Occipital lobe (tissue), 2 donors: ENCODE data around the gene HSD11B2. TPM values are rescaled to one million over a fixed set of nuclear protein-coding genes. Genes with fewer than 3 reads are reported as not detected.
A peak's percentile ranks its signal among the peaks of the same experiment; 100 is the strongest.

Experiments
- DNase-seq: peaks from one replicate; lab custom pipeline; 2025; lab: John Stamatoyannopoulos, UW
- total RNA-seq: library from RNA; depleted of rRNA; stranded (reverse); fragments of >200 nt; gene quantifications from one replicate; pipeline ENCODE4 v1.2.3, GENCODE V29; 2014

The HSD11B2 gene
- total RNA-seq, 1 donor from 2014 or later = not detected

DNA sequence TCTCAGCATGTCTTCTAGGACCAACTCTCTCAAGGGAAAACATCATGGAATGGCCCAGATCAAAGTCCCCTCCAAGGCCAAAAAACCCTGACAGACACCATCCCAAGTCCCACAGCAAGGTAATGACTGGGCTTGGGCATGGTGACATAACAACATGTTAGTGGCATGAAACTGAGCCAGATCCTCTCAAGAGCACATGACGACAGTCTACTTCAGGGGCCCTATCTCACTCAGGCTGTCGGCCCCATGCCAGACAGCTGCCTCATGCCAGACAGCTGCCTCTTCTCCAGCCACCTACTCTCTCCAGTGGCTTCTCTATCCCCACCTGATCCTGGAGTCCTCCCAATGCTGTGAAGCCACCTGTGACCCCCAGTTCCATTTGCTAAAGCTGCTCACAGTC lies 18.4 kb downstream of the HSD11B2 start:
- DNase-seq = no peak

DNA sequence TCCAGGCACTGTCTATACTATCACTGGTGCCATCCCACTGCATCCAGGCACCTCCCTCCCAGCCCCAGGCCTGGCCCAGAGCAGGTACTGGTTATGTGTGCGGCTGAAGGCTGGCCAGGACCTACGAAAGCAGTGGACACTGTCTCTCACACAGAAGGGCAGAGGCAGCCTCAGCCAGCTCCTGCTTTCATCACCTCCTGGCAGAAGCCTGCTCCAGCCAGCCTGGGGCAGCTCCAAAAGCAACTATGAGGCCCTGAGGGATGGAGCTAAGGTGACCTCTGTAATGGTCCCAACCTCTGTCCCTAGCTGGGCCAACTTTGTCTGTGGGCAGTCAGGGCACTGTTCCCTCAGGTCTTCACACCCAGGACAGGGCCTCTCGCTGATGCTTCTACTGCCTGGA lies 18.8 kb downstream of the HSD11B2 start:
- DNase-seq = no peak

DNA sequence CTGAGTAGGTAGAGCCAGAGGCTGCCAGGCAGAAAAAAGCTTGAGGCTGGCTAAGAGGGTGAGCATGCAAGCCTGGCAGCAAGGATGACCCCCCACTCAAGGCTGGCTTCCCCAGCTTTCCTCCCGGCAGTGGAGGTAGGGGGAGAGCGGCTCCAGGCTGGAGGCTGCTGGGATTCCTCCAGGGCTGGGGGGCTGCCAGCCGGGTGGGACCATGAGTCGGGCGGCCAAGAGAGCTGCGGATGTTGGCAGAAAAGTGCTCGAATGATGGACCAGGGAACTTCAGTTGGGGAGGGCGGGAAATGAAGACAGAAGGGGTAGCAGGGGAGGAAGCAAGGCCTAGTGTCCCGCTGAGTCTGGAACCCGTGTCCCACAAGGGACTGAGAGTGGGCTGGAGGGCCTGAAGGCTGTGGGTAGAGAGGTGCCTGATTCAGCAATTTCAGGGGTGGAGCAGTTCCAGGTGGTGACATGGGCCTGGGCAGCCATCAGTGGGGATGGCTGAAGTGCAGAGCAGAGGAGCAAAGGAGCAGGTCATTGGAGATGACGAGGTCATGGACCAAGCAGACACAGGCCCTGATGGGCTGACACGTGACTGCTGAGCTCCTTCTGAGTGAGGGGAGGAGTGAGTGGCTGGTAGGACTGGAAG lies 20.3 kb downstream of the HSD11B2 start:
- no peak for DNase-seq

- no peak for DNase-seq
These were observed 20.9 kb downstream of the HSD11B2 start for GRCh38 chr16:67451704-67452435.

- DNase-seq = no peak
These were observed 23.2 kb downstream of the HSD11B2 start for GRCh38 chr16:67454104-67454503.

- DNase-seq = no peak
These were observed 23.9 kb downstream of the HSD11B2 start for GRCh38 chr16:67454852-67455251.

DNA sequence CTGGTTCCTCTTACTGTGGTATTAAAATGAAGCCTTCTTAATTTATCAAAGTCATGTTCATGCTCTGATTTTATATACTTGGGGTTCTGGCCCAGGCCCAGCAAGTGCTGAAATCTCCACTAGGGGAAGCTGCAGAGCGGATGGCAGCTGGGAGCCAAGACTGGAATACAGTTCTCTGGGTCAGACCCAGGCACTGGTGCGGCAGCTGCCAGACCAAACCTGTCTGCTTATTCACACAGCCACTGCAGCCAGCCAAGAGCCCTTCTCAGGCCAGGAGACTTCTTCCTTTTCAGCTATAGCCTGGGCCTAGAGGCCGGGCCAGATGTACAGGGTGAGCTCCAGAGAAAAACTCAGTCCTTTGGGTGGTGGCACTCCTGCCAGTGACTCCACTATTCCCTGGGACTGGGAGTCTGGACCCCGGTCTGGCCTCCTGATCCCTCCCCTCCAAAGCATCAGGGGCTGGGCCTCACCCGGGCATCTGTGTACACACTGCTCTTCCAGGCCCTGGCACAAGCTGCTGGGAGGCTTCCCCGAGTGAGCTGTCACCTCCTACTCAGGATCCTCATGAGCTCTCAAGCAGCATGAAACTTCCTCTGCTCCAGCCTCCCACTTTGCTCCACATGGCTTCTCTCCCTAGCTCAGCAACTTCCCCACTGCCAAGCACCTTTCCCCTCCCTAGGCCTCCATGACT lies 25.6 kb downstream of the HSD11B2 start:
- no peak for DNase-seq

DNA sequence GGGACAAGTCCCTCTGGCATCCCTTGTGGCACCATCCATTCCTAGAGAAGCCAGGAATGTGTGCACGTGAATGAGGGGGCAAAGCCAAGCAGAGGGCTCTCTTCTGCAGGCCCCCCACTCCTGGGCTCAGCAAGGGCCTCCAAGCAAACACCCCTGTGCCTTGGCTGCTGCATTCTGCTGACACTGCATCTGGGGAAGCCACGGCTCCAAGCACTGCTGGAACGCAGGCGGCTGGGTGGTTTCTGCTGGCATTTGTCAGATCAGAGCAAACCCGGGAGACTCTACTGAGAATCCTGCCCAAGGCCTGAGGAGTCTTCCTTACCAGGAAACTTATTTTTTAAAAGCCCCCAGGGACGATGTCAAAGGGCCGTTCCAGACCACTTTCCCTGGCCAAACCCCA lies 26.7 kb downstream of the HSD11B2 start:
- DNase-seq = no peak

DNA sequence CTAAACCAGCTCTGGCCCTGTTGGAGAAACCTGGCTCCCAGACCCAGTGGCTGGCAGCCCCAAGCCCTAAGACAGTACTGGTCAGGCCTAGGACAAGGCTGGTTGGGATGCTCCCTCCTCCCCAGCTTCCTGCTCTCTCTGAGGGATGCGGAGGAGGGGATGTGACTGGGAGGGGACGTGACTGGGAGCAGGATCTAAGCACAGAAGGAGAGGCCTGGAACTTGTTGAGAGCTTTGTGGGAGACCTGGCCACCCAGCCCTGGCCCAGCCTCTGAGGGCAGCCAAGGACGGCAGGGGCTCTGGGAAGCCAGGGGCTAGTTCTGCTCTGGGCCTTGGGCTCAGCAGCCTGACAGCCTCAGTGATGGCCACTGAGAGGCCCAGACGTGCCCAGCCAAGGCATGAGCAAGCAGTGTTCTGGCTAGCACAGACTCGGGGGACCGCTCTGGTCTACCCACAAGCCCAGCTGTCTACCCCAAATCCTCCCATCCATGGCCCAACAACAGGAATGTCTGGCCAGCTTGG lies 27.3 kb downstream of the HSD11B2 start:
- DNase-seq = no peak

GRCh38 chr16:67459066-67459860 lies 28.3 kb downstream of the HSD11B2 start:
- DNase-seq = no peak

GRCh38 chr16:67459861-67460150 lies 28.9 kb downstream of the HSD11B2 start:
- no peak for DNase-seq

DNA sequence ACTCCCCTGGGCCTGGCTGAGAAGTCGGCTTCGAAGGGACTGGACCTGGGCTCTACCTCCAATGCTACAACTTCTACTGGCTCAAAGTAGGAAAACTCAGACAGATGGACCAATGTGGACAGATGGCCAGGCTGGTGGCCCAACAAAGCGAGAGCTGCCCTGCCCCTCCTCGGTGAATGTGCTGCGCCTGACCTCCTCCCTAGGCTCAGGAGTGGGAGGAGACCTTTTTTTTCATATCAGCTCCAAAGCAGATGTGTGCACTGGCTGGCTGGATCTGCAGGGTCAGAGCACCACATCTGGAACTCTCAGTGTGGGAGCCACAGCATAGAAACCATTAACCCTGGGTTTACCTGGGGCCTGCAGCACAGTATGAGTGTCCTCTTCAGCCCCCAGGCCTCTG lies 29.2 kb downstream of the HSD11B2 start:
- no peak for DNase-seq

DNA sequence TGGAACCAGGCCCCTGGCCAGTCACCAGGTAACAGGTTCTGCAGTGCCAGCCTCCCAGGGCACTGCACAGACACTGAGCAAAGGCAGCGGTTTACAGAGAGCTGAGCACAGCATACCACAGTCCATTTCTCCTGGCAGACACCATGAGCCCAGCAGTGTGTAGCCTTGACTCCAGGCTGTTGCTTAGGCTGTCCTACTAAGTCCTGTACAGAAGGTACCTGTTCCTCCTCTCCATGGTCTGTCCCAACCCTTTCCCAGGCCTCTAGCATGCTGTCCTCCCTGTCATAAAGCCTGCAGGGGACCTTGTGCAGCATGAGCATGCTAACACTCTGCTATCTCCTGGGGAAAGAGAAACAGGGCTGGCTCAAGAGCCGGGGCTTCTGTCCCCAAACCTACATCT lies 30.0 kb downstream of the HSD11B2 start:
- no peak for DNase-seq

GRCh38 chr16:67461600-67462278 lies 30.8 kb downstream of the HSD11B2 start:
- DNase-seq = no peak

- DNase-seq = no peak
These were observed 31.3 kb downstream of the HSD11B2 start for GRCh38 chr16:67462279-67462655.

DNA sequence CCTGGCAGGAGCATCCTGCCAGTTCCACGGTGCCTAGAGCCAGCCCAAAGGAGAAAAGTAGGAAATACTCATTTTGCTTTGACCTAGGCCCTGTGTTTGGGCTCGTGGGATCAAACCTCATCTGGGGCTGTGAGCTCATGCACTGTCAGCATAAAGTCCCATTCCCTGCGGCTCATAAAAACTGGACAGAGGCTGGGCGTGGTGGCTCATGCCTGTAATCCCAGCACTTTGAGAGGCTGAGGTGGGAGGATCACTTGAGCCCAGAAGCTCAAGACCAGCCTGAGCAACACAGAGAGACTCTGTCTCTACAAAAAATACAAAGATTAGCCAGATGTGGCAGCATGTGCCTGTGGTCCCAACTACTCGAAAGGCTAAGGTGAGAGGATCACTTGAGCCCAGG lies 32.1 kb downstream of the HSD11B2 start:
- no peak for DNase-seq

DNA sequence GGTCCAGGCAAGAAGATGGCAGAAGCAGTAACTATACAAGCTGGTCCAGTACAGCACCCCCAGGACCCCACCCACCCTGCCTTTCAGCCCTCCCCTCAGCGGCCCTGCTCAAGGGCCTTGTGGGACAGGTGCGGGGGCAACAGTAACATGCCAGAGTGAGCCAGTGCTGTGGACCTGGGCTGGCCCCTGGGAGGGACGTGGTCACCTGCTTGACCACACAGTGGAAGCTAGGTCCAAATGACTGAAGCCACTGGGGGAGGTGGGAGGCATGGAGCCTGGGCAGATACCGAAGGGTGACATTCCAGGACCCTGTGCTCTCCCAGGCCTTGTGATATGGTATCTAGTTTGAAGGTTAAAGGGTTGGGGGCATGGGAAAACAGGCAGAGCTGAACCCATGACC lies 32.8 kb downstream of the HSD11B2 start:
- no peak for DNase-seq

DNA sequence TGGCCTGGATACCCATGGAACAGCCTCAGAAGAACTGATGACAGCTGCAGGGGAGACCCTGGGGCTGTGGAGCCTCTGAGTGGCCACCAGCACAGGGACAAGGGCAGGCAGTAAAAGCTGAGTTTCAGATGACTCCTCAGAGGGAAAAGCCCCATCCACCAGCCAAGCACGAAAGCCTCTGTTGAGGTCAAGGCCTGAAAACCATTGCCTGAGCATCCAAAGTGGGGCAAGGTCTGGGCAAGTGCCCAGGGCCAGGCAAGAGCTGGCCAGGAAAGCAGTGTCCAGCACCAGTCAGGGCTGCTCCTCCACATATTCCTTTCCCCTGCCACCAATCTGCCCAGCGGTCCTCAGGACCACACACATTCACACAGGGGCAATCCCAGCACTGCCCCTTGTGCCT lies 33.6 kb downstream of the HSD11B2 start:
- DNase-seq = no peak

DNA sequence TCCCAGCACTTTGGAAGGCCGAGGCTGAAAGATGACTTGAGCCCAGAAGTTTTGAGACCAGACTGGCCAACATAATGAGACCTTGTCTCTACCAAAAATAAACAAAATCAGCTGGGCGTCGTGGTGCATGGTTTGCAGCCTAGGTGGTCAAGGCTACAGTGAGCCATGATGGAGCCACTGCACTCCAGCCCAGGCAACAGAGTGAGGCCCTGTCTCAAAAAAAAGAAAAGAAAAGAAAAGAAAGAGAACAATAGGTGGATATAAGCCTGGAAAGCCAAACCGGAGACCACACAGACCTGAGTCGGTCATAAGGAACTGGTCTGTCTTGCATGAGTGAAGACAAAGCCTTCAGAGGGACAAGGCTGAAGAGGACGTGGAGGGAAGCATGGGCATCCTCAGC lies 35.7 kb downstream of the HSD11B2 start:
- no peak for DNase-seq

- DNase-seq = no peak
These were observed 37.8 kb downstream of the HSD11B2 start for GRCh38 chr16:67468731-67469130.

DNA sequence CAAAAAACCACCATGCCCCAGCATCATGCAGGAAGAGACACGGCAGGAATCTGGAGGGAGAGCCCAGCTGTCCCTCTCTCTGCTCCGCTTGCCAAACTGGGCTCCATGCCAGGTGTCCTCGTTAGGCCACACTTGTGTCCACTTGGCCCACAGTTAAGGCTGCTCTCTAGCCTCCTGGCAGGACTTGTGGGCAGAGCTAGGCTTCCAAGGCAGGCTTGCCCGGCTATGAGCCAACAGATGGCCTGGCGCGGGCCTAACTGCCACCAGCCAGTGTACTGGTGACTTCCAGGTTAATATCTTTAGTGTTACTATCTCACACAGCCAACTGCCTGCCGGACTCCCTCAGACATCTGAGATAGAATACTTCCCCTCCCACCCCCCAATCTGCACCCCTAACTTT lies 39.4 kb downstream of the HSD11B2 start:
- peak; percentile 81 for DNase-seq
